Mesothelial cell of epicardium (in vitro differentiated cells): ENCODE measurements around the gene MRPL45. TPM values are rescaled to one million over a fixed set of nuclear protein-coding genes. Genes with fewer than 3 reads are reported as not detected.

Source experiments
- DNase-seq, 2 experiments: peaks; one replicate each; pipeline ENCODE4 v3.0.0; 2021; ENCODE audit warnings: low spot score in 2 of 2; ENCODE audit not compliant: unreplicated experiment in 2 of 2
- H3K27ac Mint-ChIP-seq: 2 replicates; pipeline ENCODE4 v1.8.0; 2021; ENCODE audit warnings: mixed read lengths
- H3K27me3 Mint-ChIP-seq: 2 replicates; pipeline ENCODE4 v1.8.0; 2021; ENCODE audit warnings: low read depth, mixed read lengths
- H3K36me3 Mint-ChIP-seq: 2 replicates; pipeline ENCODE4 v1.8.0; 2021; ENCODE audit warnings: mixed read lengths
- H3K4me1 Mint-ChIP-seq: 2 replicates; pipeline ENCODE4 v1.8.0; 2021; ENCODE audit warnings: mixed read lengths
- H3K4me3 Mint-ChIP-seq: 2 replicates; pipeline ENCODE4 v1.8.0; 2021; ENCODE audit warnings: mild to moderate bottlenecking, moderate library complexity, mixed read lengths
- H3K9me3 Mint-ChIP-seq: 2 replicates; pipeline ENCODE4 v1.8.0; 2021; ENCODE audit warnings: mixed read lengths
- total RNA-seq: library from RNA; stranded (reverse); gene quantifications from 3 replicates; pipeline ENCODE4 v1.2.1, GENCODE V29; 2021
- TF ChIP-seq, protein P1 (sequence below): fragments of 200-600 bp; sonication (generic); IDR thresholded peaks from one replicate; pipeline ENCODE4 v1.5.0; 2021; ENCODE audit warnings: antibody characterized with exemption; ENCODE audit not compliant: unreplicated experiment

Gene MRPL45
- total RNA-seq, 1 donor from 2014 or later: 42.9 TPM

DNA sequence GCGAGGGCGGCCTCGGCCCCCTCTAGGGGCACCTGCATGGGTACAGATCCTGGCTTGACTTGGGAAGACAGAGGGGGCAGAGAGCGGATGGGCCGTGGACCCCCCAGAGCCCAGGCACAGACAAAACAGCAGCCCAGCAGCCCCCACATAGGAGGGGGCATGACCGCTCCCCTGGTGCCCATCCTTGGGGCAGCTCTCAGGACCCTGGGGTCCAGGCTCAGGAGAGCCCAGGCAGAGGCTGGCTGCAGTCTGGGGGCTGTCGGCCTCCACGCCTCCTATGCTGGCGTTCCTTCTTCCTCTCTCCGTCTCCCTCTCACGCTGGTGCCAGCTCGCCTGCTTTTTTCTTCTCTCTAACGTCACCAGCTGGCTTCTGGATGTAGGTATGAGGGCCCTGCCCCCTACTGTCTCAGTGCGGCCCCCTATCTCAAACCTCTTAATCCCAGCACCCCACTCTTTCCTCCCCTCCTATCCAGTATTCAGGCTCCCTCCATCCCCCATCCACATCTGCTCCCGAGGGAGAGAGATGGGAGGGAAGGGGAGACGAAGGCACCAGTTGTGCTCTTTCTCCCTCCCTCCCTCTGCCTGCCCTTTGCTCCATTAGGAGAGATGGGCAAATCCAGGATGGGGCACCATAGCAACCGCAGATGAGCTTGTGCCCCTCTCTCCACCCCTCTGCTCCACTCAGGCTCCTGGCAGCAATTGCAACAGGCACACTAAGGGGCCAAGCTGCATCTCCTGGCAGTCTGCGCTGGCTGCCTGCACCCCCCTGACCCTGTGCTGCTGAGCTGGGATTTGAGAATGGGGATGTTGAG, 46.8 kb downstream of the MRPL45 start, which contains the start of gene GPR179:
Gene GPR179 (minus strand): TSS at position 349 of the 812 bp plus-strand sequence. CDS start 167 bp downstream, at position 182.
- Mint-ChIP-seq H3K36me3 (no peaks in the 10 kb centered on the region), H3K27me3 (no peaks in the 10 kb centered on the region), H3K4me1 (peaks cover 7% of the 10 kb centered on the region), H3K27ac (no peak within 1 kb of the TSS), H3K4me3 (no peak within 1 kb of the TSS), H3K9me3 (no peaks in the 10 kb centered on the region)
- TF ChIP-seq, protein P1, sequence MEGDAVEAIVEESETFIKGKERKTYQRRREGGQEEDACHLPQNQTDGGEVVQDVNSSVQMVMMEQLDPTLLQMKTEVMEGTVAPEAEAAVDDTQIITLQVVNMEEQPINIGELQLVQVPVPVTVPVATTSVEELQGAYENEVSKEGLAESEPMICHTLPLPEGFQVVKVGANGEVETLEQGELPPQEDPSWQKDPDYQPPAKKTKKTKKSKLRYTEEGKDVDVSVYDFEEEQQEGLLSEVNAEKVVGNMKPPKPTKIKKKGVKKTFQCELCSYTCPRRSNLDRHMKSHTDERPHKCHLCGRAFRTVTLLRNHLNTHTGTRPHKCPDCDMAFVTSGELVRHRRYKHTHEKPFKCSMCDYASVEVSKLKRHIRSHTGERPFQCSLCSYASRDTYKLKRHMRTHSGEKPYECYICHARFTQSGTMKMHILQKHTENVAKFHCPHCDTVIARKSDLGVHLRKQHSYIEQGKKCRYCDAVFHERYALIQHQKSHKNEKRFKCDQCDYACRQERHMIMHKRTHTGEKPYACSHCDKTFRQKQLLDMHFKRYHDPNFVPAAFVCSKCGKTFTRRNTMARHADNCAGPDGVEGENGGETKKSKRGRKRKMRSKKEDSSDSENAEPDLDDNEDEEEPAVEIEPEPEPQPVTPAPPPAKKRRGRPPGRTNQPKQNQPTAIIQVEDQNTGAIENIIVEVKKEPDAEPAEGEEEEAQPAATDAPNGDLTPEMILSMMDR: no peak
- no peak for DNase-seq

DNA sequence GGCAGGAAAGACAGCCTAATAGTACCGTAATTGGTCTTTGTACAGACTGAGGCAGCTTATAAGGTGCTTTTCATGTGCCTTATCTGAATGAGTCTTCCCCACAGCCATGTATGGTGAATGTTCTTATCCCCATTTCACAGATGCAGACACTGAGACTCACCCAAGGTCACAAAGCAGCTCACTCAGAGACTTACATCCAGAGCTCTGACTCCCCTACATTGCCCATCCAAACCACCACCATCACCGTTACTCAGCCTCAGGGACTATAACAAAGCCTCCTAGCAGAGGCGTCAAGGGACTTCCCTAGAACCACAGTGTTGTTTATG, 47.4 kb downstream of the MRPL45 start:
- no peak overlapping the region for H3K4me3 Mint-ChIP-seq
- no peaks in the 10 kb centered on the region for H3K27me3 Mint-ChIP-seq
- H3K4me1 Mint-ChIP-seq: peaks cover 10% of the 10 kb centered on the region
- DNase-seq: no peak
- TF ChIP-seq, protein P1: no peak
- no peak overlapping the region for H3K27ac Mint-ChIP-seq
- H3K9me3 Mint-ChIP-seq: no peaks in the 10 kb centered on the region
- no peaks in the 10 kb centered on the region for H3K36me3 Mint-ChIP-seq

DNA sequence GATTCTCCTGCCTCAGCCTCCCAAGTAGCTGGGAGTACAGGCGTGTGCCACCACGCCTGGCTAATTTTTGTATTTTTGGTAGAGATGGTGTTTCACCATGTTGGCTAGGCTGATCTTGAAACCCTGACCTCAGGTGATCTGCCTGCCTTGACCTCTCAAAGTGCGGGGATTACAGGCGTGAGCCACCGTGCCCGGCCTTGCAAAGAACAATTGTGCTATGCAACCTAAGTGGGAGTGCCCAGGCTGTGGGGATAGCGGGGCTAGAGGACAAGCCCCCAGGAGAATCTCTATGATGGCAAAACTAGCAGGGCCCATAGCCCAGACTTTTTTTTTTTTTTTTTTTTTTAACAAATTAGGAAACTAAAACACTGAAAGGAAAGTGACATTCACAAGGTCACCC, 48.8 kb downstream of the MRPL45 start:
- no peaks in the 10 kb centered on the region for H3K36me3 Mint-ChIP-seq
- H3K4me3 Mint-ChIP-seq: no peak overlapping the region
- DNase-seq: no peak
- peaks cover 13% of the 10 kb centered on the region for H3K4me1 Mint-ChIP-seq
- no peaks in the 10 kb centered on the region for H3K27me3 Mint-ChIP-seq
- H3K9me3 Mint-ChIP-seq: no peaks in the 10 kb centered on the region
- TF ChIP-seq, protein P1: no peak
- no peak overlapping the region for H3K27ac Mint-ChIP-seq

DNA sequence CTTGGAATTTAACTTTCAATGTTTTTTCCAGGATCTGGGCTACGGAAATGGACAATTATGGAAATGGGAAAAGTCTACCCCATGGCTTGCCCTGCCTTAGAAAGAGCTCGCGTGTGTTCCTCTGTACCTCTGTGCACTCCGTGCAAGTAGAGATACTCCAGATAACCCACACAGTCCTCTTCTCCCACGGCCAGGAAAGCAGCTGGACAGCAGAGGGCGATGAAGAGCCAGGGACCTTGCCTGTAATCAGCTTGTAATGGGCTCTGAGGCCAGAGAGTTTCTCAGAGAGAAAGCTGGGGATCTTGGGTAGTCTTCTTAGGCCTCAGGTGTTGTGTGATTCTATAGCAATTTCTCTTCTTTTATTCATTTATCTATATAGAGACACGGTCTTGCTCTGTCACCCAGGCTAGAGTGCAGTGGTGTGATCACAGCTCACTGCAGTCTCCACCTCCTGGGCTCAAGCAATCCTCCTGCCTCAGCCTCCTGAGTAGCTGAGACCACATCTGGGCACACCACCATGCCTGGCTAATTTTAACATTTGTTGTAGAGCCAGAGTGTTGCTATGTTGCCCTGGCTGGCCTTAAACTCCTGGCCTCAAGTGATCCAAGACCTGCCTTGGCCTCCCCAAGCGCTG, 52.2 kb downstream of the MRPL45 start:
- no peak overlapping the region for H3K4me3 Mint-ChIP-seq
- TF ChIP-seq, protein P1: peak; percentile 70
- no peaks in the 10 kb centered on the region for H3K36me3 Mint-ChIP-seq
- H3K27ac Mint-ChIP-seq: peak overlapping the region; percentile 23
- no peaks in the 10 kb centered on the region for H3K9me3 Mint-ChIP-seq
- no peaks in the 10 kb centered on the region for H3K27me3 Mint-ChIP-seq
- H3K4me1 Mint-ChIP-seq: peaks cover 25% of the 10 kb centered on the region
- peak; percentile 59 to 87 for DNase-seq

DNA sequence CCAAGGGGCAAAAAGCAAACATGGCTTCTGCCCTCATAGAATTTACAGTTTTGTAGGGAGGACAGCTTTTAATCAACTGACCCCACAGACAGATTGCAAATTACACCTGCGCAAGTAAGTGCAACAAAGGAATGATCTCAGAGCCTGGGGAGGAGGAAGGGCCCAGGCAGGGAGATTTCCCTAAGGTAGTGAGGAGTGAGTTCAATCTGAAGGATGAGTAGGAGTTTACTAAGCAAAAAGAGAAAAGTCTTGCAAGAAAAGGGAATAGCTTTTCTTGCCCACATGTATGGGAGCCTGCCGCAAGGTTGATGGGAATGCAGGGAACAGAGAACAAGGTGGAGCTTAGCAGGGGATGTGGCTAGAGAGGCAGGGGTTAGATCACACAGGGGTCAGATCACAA, 53.1 kb downstream of the MRPL45 start:
- Mint-ChIP-seq H3K9me3 (no peaks in the 10 kb centered on the region), H3K36me3 (no peaks in the 10 kb centered on the region), H3K4me1 (peaks cover 33% of the 10 kb centered on the region), H3K27ac (peak overlapping the region; percentile 78), H3K4me3 (peak overlapping the region; percentile 82), H3K27me3 (no peaks in the 10 kb centered on the region)
- DNase-seq: no peak
- TF ChIP-seq, protein P1: no peak
